Measurements from ENCODE around the gene VAT1L. TPM values are rescaled to one million over a fixed set of nuclear protein-coding genes. Genes with fewer than 3 reads are reported as not detected.

Gene VAT1L
- total and polyA plus RNA-seq, 2 donors (not counting 3 experiments of a cell fraction or from before 2014, with no cell fraction given) = 0.46 to 1.5 TPM

DNA sequence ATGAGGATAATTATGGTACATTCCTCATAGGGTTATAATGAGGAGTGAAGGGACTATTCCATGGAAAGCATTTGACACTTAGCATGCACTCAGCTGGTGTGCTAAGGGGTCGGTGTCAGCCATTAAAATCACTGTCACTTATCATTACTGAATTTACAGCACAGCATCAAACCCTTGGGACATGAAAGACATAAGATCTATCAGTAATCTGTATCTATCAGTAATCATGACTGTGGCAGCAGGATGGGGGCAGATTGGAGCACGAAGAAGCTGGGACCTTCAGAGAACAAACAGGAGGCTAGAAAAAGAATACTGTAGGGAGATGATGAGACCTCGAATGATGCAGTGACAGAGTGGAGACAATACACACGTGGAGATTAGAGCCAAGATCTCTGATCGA, 160.5 kb downstream of the VAT1L start:
- H3K9me3 ChIP-seq (replicated peaks; ENCODE audit: control insufficient read depth, insufficient read depth, low read length) = no peaks in the 10 kb centered on the region
- dilution Hi-C loops (cut with MboI; ENCODE audit: extremely low pct_ligation_motif_present, low sequenced_read_pairs) (no loop called here), intact Hi-C loops (cut with micrococcal nuclease) (no loop called here)
- no peaks in the 10 kb centered on the region for H3K79me2 ChIP-seq (ENCODE audit: control insufficient read depth, insufficient read depth, low read length)
- H2AFZ ChIP-seq (ENCODE audit: low read depth, low read length) = no peak overlapping the region
- POLR2A ChIA-PET = no interaction called here
- H3K27ac ChIP-seq (ENCODE audit: insufficient read depth, low read depth, low read length) = no peak overlapping the region
- no TSS peak for BruUV-seq (replicated peaks)
- CTCF ChIA-PET = interaction anchor here (0.9 kb wide), 1 partner anchor 274 kb away, joined by 3 read pairs; no protein-coding TSS in a partner anchor
- no peaks in the 10 kb centered on the region for H3K36me3 ChIP-seq (ENCODE audit: control insufficient read depth in 2 of 2, extremely low read depth in 1 of 2, insufficient read depth in 2 of 2, low read length in 2 of 2)
- TF ChIP-seq POLR2AphosphoS5 (IDR thresholded peaks at IDR 0.05; ENCODE audit: insufficient read depth, low read depth, low read length) (no peak), FOS (IDR thresholded peaks at IDR 0.05; ENCODE audit: borderline replicate concordance, insufficient read depth, low read length) (no peak), EZH2 (IDR thresholded peaks at IDR 0.05; ENCODE audit: borderline replicate concordance, low read depth, low read length, severe bottlenecking) (no peak), GATA2 (IDR thresholded peaks at IDR 0.05; ENCODE audit: insufficient read depth, insufficient read length, low read depth, low read length) (no peak), JUN (IDR thresholded peaks at IDR 0.05; ENCODE audit: borderline replicate concordance, insufficient read depth, insufficient read length, low read depth) (no peak), POLR2A (IDR thresholded peaks at IDR 0.05; ENCODE audit: low read depth, low read length) (no peak), MYC (IDR thresholded peaks at IDR 0.05; ENCODE audit: low read depth, low read length) (no peak)
- TF ChIP-seq, protein P1, sequence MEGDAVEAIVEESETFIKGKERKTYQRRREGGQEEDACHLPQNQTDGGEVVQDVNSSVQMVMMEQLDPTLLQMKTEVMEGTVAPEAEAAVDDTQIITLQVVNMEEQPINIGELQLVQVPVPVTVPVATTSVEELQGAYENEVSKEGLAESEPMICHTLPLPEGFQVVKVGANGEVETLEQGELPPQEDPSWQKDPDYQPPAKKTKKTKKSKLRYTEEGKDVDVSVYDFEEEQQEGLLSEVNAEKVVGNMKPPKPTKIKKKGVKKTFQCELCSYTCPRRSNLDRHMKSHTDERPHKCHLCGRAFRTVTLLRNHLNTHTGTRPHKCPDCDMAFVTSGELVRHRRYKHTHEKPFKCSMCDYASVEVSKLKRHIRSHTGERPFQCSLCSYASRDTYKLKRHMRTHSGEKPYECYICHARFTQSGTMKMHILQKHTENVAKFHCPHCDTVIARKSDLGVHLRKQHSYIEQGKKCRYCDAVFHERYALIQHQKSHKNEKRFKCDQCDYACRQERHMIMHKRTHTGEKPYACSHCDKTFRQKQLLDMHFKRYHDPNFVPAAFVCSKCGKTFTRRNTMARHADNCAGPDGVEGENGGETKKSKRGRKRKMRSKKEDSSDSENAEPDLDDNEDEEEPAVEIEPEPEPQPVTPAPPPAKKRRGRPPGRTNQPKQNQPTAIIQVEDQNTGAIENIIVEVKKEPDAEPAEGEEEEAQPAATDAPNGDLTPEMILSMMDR (IDR thresholded peaks at IDR 0.05; ENCODE audit: extremely low read depth in 1 of 2, insufficient read depth in 1 of 2, low read depth in 1 of 2, low read length in 2 of 2) = no peak
- TF ChIP-seq, protein P2, sequence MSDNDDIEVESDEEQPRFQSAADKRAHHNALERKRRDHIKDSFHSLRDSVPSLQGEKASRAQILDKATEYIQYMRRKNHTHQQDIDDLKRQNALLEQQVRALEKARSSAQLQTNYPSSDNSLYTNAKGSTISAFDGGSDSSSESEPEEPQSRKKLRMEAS (IDR thresholded peaks at IDR 0.05; ENCODE audit: insufficient read depth, insufficient read length) = no peak
- H4K20me1 ChIP-seq (replicated peaks; ENCODE audit: control insufficient read depth, extremely low read depth, insufficient read depth, low read length) = no peaks in the 10 kb centered on the region
- FAIRE-seq (no peak), DNase-seq (ENCODE audit: low read depth, low spot score) (no peak)
- H3K4me2 ChIP-seq (ENCODE audit: insufficient read depth, low read length) = no peak overlapping the region
- H3K4me3 ChIP-seq (replicated peaks in 1 of 3; ENCODE audit: insufficient read depth in 1 of 3, low read depth in 1 of 3, low read length in 3 of 3) = no peak overlapping the region
- H3K27me3 ChIP-seq (ENCODE audit: control insufficient read depth in 2 of 2, insufficient read depth in 2 of 2, low read length in 2 of 2) = no peaks in the 10 kb centered on the region
- no peaks in the 10 kb centered on the region for H3K4me1 ChIP-seq (ENCODE audit: control insufficient read depth, extremely low read depth, insufficient read depth, low read length)
- H3K9ac ChIP-seq (replicated peaks; ENCODE audit: extremely low read depth, insufficient read depth, low read length) = no peak overlapping the region
- no peaks in the 10 kb centered on the region for H3K9me1 ChIP-seq (replicated peaks; ENCODE audit: control insufficient read depth, extremely low read depth, insufficient read depth, low read length)
